RWPE1 (cell line): Measurements from ENCODE around the gene TBL1X.

ENCODE experiments used
- CTCF ChIA-PET: fragments of 350-600 bp; sonication (Branson Sonifier 250); formaldehyde crosslinking; extraction: SDS; loops from one replicate; lab custom pipeline; 2021; lab: Yijun Ruan, JAX
- POLR2A ChIA-PET: fragments of 400-600 bp; formaldehyde crosslinking; extraction: SDS; loops from one replicate; lab custom pipeline; 2020; ENCODE audit warnings: antibody characterized with exemption; ENCODE audit not compliant: low non-redundant PET; lab: Yijun Ruan, JAX
- DNase-seq: peaks from one replicate; pipeline ENCODE4 v3.0.0; 2012; ENCODE audit warnings: low spot score
- H3K27ac ChIP-seq: fragments of 450-650 bp; 2 replicates; pipeline ENCODE4 v1.5.1; 2017
- TF ChIP-seq, protein P1 (sequence below): fragments of 450-650 bp; conservative IDR thresholded peaks from 2 replicates; pipeline ENCODE4 v1.5.1; 2017; ENCODE audit warnings: low read depth, mild to moderate bottlenecking

Gene TBL1X

GRCh38 chrX:9459186-9459748, 5.6 kb upstream of the TBL1X start:
- CTCF ChIA-PET = no interaction called here

GRCh38 chrX:9461087-9461486, 3.8 kb upstream of the TBL1X start:
- ChIA-PET POLR2A (no interaction called here), CTCF (no interaction called here)

More at GRCh38 chrX:9459186-9459748, 5.6 kb upstream of the TBL1X start:
- H3K27ac ChIP-seq = no peak overlapping the region
- TF ChIP-seq, protein P1, sequence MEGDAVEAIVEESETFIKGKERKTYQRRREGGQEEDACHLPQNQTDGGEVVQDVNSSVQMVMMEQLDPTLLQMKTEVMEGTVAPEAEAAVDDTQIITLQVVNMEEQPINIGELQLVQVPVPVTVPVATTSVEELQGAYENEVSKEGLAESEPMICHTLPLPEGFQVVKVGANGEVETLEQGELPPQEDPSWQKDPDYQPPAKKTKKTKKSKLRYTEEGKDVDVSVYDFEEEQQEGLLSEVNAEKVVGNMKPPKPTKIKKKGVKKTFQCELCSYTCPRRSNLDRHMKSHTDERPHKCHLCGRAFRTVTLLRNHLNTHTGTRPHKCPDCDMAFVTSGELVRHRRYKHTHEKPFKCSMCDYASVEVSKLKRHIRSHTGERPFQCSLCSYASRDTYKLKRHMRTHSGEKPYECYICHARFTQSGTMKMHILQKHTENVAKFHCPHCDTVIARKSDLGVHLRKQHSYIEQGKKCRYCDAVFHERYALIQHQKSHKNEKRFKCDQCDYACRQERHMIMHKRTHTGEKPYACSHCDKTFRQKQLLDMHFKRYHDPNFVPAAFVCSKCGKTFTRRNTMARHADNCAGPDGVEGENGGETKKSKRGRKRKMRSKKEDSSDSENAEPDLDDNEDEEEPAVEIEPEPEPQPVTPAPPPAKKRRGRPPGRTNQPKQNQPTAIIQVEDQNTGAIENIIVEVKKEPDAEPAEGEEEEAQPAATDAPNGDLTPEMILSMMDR = no peak
- DNase-seq = no peak
- POLR2A ChIA-PET = no interaction called here

GRCh38 chrX:9462456-9462855, 2.4 kb upstream of the TBL1X start:
- no peak for DNase-seq
- ChIA-PET CTCF (no interaction called here), POLR2A (no interaction called here)
- TF ChIP-seq, protein P1 = no peak
- H3K27ac ChIP-seq = peak overlapping the region; percentile 92

More at GRCh38 chrX:9461087-9461486, 3.8 kb upstream of the TBL1X start:
- DNase-seq = no peak
- TF ChIP-seq, protein P1 = no peak
- H3K27ac ChIP-seq = no peak overlapping the region

- POLR2A ChIA-PET = no interaction called here
- DNase-seq = no peak
- TF ChIP-seq, protein P1 = no peak
- H3K27ac ChIP-seq = peak overlapping the region; percentile 92
- CTCF ChIA-PET = no interaction called here
Measured at GRCh38 chrX:9465380-9466123, 694 bp downstream of the TBL1X start.

- ChIA-PET POLR2A (no interaction called here), CTCF (no interaction called here)
- TF ChIP-seq, protein P1 = no peak
- DNase-seq = no peak
- peak overlapping the region; percentile 92 for H3K27ac ChIP-seq
Measured at GRCh38 chrX:9466124-9466495, 1.3 kb downstream of the TBL1X start.

DNA sequence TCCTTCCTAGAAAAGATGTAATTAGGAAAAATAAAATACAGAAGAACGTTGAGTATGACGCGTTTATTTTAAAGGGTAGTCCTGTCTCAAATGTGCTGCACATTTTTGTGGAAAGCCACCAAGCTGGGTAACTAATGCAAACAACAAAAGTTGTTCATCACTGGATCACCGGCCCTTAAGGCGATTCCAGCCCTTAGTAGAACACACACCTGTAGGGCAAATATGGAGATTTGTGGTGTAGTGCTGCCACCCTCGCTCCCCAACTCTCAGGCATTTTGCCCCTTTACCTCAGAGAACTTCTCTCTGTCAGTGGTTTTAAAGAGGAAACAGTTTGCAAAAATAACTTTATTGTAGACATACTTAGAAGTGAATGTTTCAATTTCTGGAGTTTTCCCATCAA, 1.9 kb downstream of the TBL1X start:
- CTCF ChIA-PET = no interaction called here
- H3K27ac ChIP-seq = no peak overlapping the region
- POLR2A ChIA-PET = no interaction called here
- DNase-seq = no peak
- TF ChIP-seq, protein P1 = no peak
